B cell (primary cell): Measurements from ENCODE around the gene PRKCB. TPM values are rescaled to one million over a fixed set of nuclear protein-coding genes. Genes with fewer than 3 reads are reported as not detected.

Experiments
- ATAC-seq: fragments of 200-7000 bp; cut with Tn5 transposase; one replicate; pipeline ENCODE4 v1.10.0; 2021; ENCODE audit warnings: low read depth, mild to moderate bottlenecking, moderate number of reproducible peaks, moderate library complexity
- CTCF ChIA-PET: fragments of 350-600 bp; sonication (Branson Sonifier 250); formaldehyde crosslinking; loops from one replicate; lab custom pipeline; 2021; ENCODE audit warnings: antibody characterized with exemption, inconsistent platforms; lab: Charles Lee
- POLR2A ChIA-PET: fragments of 350-600 bp; sonication (Branson Sonifier 250); formaldehyde crosslinking; loops from one replicate; lab custom pipeline; 2021; ENCODE audit warnings: antibody characterized with exemption; lab: Charles Lee
- DNase-seq: peaks from one replicate; pipeline ENCODE4 v3.0.0; 2013
- H2AFZ ChIP-seq: 2 replicates; pipeline ENCODE4 v1.6.1; 2012; ENCODE audit warnings: mild to moderate bottlenecking, low read depth, low read length; ENCODE audit not compliant: insufficient read depth, poor library complexity, severe bottlenecking
- H3K27ac ChIP-seq, 2 donors: 1 replicate in 1 of 2; 2 replicates in 1 of 2; pipeline ENCODE4 v1.5.1; 2012 to 2013; ENCODE audit warnings: low read length in 2 of 2, mild to moderate bottlenecking in 2 of 2, moderate library complexity in 1 of 2
- H3K27me3 ChIP-seq, 4 experiments: fragments of 200-600 bp in 1 of 4; sonication (generic) in 1 of 4; replicated peaks in 1 of 4; 1 replicate in 2 of 4; 2 replicates in 2 of 4; pipeline versions ENCODE4 v1.6.1 to v1.7.0; 2013 to 2016; ENCODE audit warnings: low read length in 3 of 4, mild to moderate bottlenecking in 2 of 4, mixed read lengths in 1 of 4, moderate library complexity in 1 of 4; ENCODE audit not compliant: insufficient read depth in 4 of 4, control insufficient read depth in 3 of 4; ENCODE audit errors: control extremely low read depth in 1 of 4
- H3K36me3 ChIP-seq, 2 experiments: replicated peaks in 1 of 2; 1 replicate in 1 of 2; 2 replicates in 1 of 2; pipeline versions ENCODE4 v1.6.1 to v1.7.1; 2013; ENCODE audit warnings: low read length in 1 of 2; ENCODE audit not compliant: insufficient read depth in 2 of 2, control insufficient read depth in 1 of 2; ENCODE audit errors: control extremely low read depth in 1 of 2, extremely low read depth in 1 of 2
- H3K4me1 ChIP-seq, 2 donors: fragments of 200-600 bp in 1 of 2; sonication (generic) in 1 of 2; 1 replicate in 1 of 2; 2 replicates in 1 of 2; pipeline versions ENCODE4 v1.5.1 to v1.6.1; 2013 to 2017; ENCODE audit warnings: low read length in 2 of 2; ENCODE audit not compliant: control insufficient read depth in 2 of 2, insufficient read depth in 2 of 2
- H3K4me2 ChIP-seq: replicated peaks from 2 replicates; pipeline ENCODE3; 2012; ENCODE audit warnings: mild to moderate bottlenecking, low read depth, low read length; ENCODE audit not compliant: poor library complexity, severe bottlenecking
- H3K4me3 ChIP-seq, 5 experiments: fragments of 200-600 bp in 1 of 5; sonication (generic) in 1 of 5; 1 replicate in 3 of 5; 2 replicates in 2 of 5; pipeline versions ENCODE4 v1.5.1 to v1.7.0; 2011 to 2016; ENCODE audit warnings: low read length in 4 of 5, mild to moderate bottlenecking in 4 of 5, low read depth in 2 of 5, control low read depth in 1 of 5, moderate library complexity in 1 of 5; ENCODE audit not compliant: insufficient read depth in 1 of 5; ENCODE audit errors: control extremely low read depth in 1 of 5, extremely low read depth in 1 of 5
- H3K79me2 ChIP-seq: fragments of 200-600 bp; sonication (generic); one replicate; pipeline ENCODE4 v1.6.0; 2016; ENCODE audit warnings: low read length; ENCODE audit not compliant: control insufficient read depth, insufficient read depth
- H3K9ac ChIP-seq: fragments of 200-600 bp; sonication (generic); 2 replicates; pipeline ENCODE4 v1.6.1; 2017; ENCODE audit warnings: mild to moderate bottlenecking, low read length, moderate library complexity
- H3K9me3 ChIP-seq, 3 donors: one replicate each; pipeline versions ENCODE4 v1.6.1 to v1.7.1; 2013; ENCODE audit warnings: low read length in 2 of 3; ENCODE audit not compliant: control insufficient read depth in 2 of 3, insufficient read depth in 1 of 3; ENCODE audit errors: control extremely low read depth in 1 of 3
- H4K20me1 ChIP-seq: 2 replicates; pipeline ENCODE4 v1.6.0; 2012; ENCODE audit warnings: mild to moderate bottlenecking, low read length; ENCODE audit not compliant: insufficient read depth, control insufficient read depth, poor library complexity, severe bottlenecking
- H3K27ac Mint-ChIP-seq: one replicate; pipeline ENCODE4 v1.8.0; 2021; ENCODE audit warnings: mixed read lengths
- H3K27me3 Mint-ChIP-seq: one replicate; pipeline ENCODE4 v1.8.0; 2021; ENCODE audit warnings: mixed read lengths
- H3K4me1 Mint-ChIP-seq: one replicate; pipeline ENCODE4 v1.8.0; 2021; ENCODE audit warnings: mixed read lengths
- H3K4me3 Mint-ChIP-seq: one replicate; pipeline ENCODE4 v1.8.0; 2021; ENCODE audit warnings: mixed read lengths
- H3K9me3 Mint-ChIP-seq: one replicate; pipeline ENCODE4 v1.8.0; 2022; ENCODE audit warnings: mixed read lengths; ENCODE audit not compliant: insufficient read depth
- CTCF ChIP-seq: fragments of 200-600 bp; IDR thresholded peaks from one replicate; pipeline ENCODE4 v1.8.0; 2022; ENCODE audit warnings: antibody characterized with exemption, mild to moderate bottlenecking
- EZH2 ChIP-seq: IDR thresholded peaks from 2 replicates; pipeline ENCODE4 v1.6.1; 2012; ENCODE audit warnings: borderline replicate concordance, low read depth, mild to moderate bottlenecking, moderate library complexity, low read length; ENCODE audit not compliant: insufficient read depth, poor library complexity, severe bottlenecking
- WGBS: methylation state at CpG from one replicate; pipeline ENCODE4 v1.1.5; 2013; ENCODE audit warnings: missing lambda C conversion rate; ENCODE audit not compliant: insufficient coverage; 5-methylcytosine and 5-hydroxymethylcytosine counted together
- intact Hi-C: fragments of 100-400 bp; cut with micrococcal nuclease; formaldehyde crosslinking; loops from one replicate; pipeline ENCODE4 v1.10.0; 2022
- polyA plus RNA-seq: library from polyadenylated mRNA; depleted of rRNA; stranded (reverse); fragments of >200 nt; gene quantifications from 2 replicates; pipeline ENCODE4 v1.2.3, GENCODE V29; 2012
- total RNA-seq, 2 donors: library from RNA; stranded (reverse); fragments of 120-200 nt in 1 of 2; gene quantifications; 1 replicate in 1 of 2; 2 replicates in 1 of 2; pipeline versions ENCODE4 v1.2.3 to v1.2.4, GENCODE V29; 2013 to 2022

Gene PRKCB
- total and polyA plus RNA-seq, 2 donors (not counting 1 experiment from before 2014, with no cell fraction given): 106 to 373 TPM

GRCh38 chr16:23879735-23880373 is 44.1 kb downstream of the PRKCB start:
- H3K27me3 Mint-ChIP-seq: no peaks in the 10 kb centered on the region
- no peak for TF ChIP-seq CTCF
- no peak for TF ChIP-seq EZH2
- H3K36me3 ChIP-seq: peaks cover 11 to 43% of the 10 kb centered on the region in 2 experiments
- 97% methylated on average over 7 of the region's 9 CpGs for WGBS
- no peak overlapping the region for H3K9ac ChIP-seq
- peak overlapping the region; percentile 34 to 77 for H3K27ac ChIP-seq
- H2AFZ ChIP-seq: no peak overlapping the region
- POLR2A ChIA-PET: interaction anchor here (0.6 to 4.3 kb wide), 9 partner anchors 16 to 148 kb away, joined by 3 to 23 read pairs (median 3); no protein-coding TSS in a partner anchor
- peaks cover 83% of the 10 kb centered on the region for H3K79me2 ChIP-seq
- peak overlapping the region; percentile 93 for H3K27ac Mint-ChIP-seq
- H3K27me3 ChIP-seq: no peaks in the 10 kb centered on the region
- H3K4me3 Mint-ChIP-seq: peak overlapping the region; percentile 6
- no peak for DNase-seq
- no peak for ATAC-seq
- H4K20me1 ChIP-seq: peaks cover 20% of the 10 kb centered on the region
- H3K4me1 ChIP-seq: peaks cover 90 to 96% of the 10 kb centered on the region in 2 donors
- H3K4me3 ChIP-seq: no peak overlapping the region
- CTCF ChIA-PET: interaction anchor here (0.7 to 7.3 kb wide), 17 partner anchors 8 to 273 kb away, joined by 3 to 267 read pairs (median 4); partner anchors contain the start of gene PRKCB
- H3K4me1 Mint-ChIP-seq: peaks cover 91% of the 10 kb centered on the region
- no peaks in the 10 kb centered on the region for H3K9me3 Mint-ChIP-seq
- H3K9me3 ChIP-seq: no peaks in the 10 kb centered on the region
- H3K4me2 ChIP-seq: peak overlapping the region; percentile 64
- intact Hi-C loops: loop anchor here (2.0 to 5.0 kb wide), 4 partner anchors 43 to 78 kb away; partner anchors contain the start of gene PRKCB

- no peaks in the 10 kb centered on the region for H3K27me3 ChIP-seq
- no peak overlapping the region for H3K27ac ChIP-seq
- Mint-ChIP-seq H3K4me3 (no peak overlapping the region), H3K27me3 (no peaks in the 10 kb centered on the region), H3K9me3 (no peaks in the 10 kb centered on the region), H3K27ac (peak overlapping the region; percentile 11), H3K4me1 (peaks cover 85% of the 10 kb centered on the region)
- H3K4me2 ChIP-seq: no peak overlapping the region
- H2AFZ ChIP-seq: no peak overlapping the region
- H3K9ac ChIP-seq: no peak overlapping the region
- ATAC-seq (no peak), DNase-seq (no peak)
- ChIA-PET CTCF (interaction anchor here (1.1 to 2.3 kb wide), 4 partner anchors 12 to 121 kb away, joined by 4 to 15 read pairs (median 6); no protein-coding TSS in a partner anchor), POLR2A (no interaction called here)
- H3K4me3 ChIP-seq: no peak overlapping the region
- H3K9me3 ChIP-seq: no peaks in the 10 kb centered on the region
- intact Hi-C loops: no loop called here
- peaks cover 12 to 52% of the 10 kb centered on the region in 2 experiments for H3K36me3 ChIP-seq
- peaks cover 73% of the 10 kb centered on the region for H4K20me1 ChIP-seq
- H3K79me2 ChIP-seq: peaks cover 99% of the 10 kb centered on the region
- TF ChIP-seq EZH2 (no peak), CTCF (no peak)
- H3K4me1 ChIP-seq: peaks cover 54 to 63% of the 10 kb centered on the region in 2 donors
- WGBS: 100% methylated on average over 1 of the region's 2 CpGs
Measured at GRCh38 chr16:23889189-23889588, 53.4 kb downstream of the PRKCB start.
